Bone marrow (tissue), 2 donors: ENCODE measurements around the gene HSP90B1.

Experiments
- DNase-seq, 2 donors: peaks; one replicate each; lab custom pipeline; 2025; lab: John Stamatoyannopoulos, UW

Gene HSP90B1

GRCh38 chr12:103975368-103975767 lies 45.2 kb downstream of the HSP90B1 start:
- no peak for DNase-seq

GRCh38 chr12:103978384-103978982 lies 48.3 kb downstream of the HSP90B1 start:
- no peak for DNase-seq

DNA sequence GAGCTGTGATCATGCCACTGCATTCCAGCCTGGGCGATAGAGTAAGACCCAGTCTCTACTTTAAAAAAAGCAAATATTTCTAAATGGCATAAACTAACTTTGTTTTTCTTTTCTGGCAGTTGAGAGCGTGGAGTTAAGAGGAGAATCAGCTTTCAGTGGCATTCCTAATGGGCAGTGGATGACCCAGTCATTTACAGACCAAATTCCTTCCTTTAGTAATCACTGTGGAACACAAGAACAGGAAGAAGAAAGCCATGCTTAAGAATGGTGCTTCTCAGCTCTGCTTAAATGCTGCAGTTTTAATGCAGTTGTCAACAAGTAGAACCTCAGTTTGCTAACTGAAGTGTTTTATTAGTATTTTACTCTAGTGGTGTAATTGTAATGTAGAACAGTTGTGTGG lies 56.6 kb downstream of the HSP90B1 start:
- no peak for DNase-seq

DNA sequence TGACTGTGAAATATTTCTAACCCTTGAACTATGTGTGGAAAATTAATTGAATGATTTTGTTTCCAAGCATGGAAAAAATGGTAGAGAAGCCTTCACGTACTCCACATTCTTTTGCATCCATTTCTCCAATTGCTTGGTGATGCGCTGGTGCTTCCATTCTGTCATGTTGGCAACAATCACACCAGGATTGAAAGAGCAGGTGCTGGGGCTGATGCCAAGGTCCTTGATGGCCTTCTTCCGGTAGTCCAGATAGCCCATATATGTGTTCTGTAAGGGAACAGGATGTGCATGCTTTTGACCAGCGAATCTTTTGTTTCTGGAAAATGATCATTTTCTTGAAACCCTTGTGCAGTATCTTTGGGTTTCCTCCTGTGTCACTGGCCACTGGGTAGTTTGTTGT lies 64.0 kb downstream of the HSP90B1 start:
- DNase-seq: no peak

- DNase-seq: no peak
These were observed 66.4 kb downstream of the HSP90B1 start for GRCh38 chr12:103996595-103996994.

DNA sequence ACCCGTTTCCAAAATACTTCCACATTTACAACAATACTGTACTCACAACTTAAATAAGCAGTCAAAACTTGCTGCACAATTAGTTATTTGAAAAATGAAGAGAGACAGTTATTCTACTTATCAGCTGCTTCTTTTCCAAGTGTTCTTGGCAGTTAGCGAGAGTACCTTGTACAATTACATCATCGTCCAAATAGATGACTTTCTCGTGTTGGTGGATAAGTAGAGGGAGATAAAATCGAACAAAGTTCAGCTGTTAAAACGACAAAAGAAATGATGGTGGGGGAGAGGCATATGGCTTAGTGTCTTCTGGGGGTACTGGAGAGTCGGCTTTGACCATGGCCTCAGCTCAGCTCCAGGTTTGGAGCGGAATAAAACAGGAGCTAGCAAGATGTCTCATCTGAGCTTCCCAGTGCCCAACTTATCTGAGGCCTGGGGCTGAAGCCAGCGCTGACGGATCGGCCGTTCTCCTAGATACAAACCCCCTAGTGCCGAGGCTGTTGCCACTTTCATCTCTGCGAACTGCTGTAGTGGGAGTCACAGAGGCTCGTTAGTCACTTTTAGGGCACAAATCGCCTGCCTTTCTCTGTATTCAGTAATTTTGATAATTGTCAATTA lies 67.2 kb downstream of the HSP90B1 start:
- no peak for DNase-seq
